Activated T-helper 1 cell treated with anti-CD3 and anti-CD28 coated beads, Interleukin-2, amount 50 U/mL, for 16 hours (primary cell): Measurements from ENCODE around the gene KLHL29.

Experiments
- DNase-seq, 2 donors: peaks; one replicate each; pipeline ENCODE4 v3.0.0-alpha.2; 2020; ENCODE audit warnings: low read depth in 1 of 2, low spot score in 1 of 2

KLHL29 gene

DNA sequence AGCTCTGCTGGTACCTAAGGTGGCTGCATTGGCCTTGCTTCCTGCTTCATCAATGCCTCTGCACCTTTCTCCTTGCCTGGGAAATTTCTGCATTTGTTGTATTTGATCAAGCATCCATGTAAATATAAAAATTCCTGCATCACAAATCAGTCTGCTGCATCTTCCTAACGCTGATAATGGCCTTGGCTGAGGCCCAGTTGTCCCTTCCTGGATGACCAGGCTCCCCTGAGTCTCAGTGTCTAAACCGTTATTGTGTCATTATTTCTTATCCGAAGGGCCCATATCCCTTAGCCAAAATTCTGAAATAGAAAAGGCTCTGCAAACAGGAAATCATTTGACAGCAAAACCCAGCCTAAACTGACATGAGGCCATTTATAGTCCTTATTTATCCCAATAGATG is 62.4 kb downstream of the KLHL29 start:
- DNase-seq: no peak

DNA sequence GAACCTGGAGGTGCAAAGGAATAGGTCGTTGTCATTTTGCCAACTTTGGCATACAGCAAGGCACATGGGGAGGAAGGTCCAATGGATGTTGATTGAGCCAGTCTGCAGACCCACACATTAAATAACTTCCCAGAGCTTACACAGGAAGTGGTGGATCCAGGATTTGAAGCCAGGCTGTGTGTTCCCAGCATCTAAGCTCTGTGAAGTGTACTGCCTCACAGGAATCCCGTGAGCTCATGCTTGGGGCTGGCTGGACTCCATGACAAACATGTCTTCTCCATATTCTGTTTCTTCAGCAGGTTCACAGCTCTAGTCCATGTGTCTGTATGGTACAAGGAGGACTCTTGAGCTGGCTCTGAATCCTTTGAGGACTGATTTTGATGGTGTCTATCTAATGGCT is 63.9 kb downstream of the KLHL29 start:
- DNase-seq: no peak

DNA sequence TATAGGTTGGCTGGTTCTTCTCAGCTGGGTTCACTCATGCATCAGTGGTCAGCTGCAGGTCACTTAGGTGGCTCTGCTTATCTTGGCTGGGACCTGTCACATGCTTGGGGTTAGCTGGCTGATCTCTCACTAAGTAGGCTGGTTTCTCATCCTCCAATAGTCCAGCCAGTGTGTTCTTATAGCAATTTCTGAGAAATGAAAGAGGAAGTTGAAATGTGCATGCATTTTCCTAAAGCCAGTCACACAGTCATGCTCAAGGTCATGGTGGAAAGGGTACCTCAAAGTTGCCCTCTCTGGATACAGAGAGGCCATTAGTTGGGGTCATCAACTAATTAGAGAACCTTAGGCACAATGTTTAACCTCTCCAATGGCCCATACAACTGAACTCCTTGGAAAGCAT is 64.4 kb downstream of the KLHL29 start:
- DNase-seq: no peak

DNA sequence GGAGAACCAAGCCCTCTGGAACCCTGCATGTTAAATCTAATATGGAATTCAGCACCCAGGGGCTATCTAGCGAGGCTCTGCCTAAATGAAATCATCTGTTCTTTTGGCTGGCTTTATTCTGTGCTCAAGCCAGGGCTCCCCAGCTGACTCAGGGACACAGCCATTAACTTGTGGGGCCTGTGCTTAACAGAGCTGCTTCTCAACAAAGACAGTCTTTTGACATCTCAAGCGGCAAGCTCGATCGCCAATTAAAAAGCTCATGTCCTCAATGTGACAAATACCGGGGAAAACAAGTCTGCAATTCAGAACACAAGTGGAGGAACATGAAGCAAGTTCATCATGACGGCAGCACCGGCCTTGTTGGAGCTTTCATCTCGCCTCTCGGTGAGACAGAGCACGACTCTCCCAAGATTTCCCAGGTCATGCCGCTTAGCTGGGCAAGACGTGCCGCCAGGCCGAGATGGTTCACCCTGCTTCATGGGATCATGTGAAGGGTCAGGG is 64.9 kb downstream of the KLHL29 start:
- DNase-seq: no peak

DNA sequence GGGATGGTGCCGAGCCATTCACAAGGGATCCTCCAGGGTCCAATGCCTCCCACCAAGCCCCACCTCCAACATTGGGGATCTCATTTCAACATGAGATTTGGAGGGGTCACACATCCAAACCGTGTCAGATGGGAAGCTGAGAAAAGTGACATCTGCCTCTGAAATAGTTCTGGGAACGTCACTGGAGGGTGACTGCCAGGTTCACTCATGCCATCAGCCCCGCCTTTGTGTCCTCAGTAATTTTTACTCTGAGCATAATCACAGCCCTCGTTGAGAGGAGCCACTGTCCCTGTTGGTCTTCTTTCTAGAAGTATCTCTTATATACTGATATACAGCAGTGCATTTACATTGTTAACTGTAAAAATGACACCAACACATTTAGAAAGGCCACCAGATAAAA is 67.4 kb downstream of the KLHL29 start:
- no peak for DNase-seq

DNA sequence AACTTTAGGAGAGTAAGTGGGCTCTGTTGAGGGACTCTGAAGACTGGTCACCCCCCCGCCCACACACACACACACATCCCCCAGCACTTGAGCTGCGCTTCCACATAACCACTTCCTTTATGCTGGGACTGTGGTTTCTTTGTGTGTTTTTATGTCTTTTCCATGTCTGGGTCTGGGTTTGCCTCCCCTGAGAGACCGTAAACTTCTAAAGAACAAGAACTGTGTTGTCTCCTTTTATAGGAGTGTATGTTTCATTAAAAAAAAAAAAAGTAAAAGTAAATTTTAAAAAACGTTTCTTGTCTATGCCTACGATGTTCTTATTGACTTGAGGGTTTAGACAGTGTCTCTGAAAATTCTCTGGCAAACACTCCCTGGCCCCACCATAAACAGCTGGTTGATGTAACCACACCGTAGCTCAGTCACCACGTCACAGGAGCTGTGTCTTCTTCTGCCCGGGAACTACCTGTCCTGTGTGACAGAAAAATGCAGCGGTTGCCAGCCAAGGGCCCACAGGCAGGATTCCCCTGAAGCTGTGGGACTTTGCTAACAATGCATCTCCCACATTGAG is 68.0 kb downstream of the KLHL29 start:
- no peak for DNase-seq

DNA sequence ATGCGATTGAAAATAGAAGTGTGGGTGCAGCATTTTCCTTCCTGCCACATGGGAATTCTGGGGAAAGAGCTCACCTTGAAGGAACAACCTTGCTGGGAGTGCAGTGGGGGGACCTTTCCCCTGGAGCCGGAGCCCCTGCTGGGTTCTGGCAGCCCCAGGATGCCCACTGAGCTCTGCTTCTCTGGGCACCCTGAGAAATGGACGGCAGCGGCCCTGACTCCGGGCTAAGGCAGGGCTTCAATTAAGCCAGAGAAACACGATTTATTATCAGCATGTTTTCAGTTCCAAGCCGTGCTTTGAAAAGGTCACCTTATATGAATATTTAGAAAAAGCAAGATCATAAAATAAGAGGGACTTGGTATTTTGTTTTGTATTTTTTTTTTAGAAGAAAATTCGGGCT is 68.5 kb downstream of the KLHL29 start:
- no peak for DNase-seq

DNA sequence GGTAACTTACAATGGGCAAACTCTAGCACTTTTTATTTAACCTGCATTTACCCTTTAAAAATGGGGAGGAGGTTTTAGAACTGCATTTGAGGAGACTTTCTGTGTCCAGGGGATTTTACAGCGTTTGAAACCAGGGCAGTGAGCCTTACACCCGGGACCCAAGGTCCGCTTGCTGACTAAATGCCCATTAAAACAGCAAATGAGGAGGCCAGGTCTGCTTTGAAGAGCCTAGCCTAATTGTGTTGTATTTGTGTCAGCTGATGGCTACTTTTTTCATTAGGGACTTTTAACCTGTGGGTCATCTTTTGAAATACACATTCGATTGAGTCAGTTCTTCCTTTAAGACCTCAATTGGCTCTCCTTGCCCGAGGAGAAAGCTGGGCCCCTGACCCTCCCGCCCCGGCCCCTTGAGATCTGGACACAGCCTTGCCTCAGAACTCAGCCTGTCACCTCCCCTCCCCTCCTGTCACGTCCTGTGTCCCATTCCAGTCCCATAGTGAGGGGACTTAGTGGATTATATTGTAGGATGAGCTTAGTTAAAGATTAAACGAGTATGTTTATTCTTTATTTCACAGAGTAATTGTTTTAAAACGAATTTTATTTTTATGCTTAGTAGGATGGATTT is 69.0 kb downstream of the KLHL29 start:
- no peak for DNase-seq

DNA sequence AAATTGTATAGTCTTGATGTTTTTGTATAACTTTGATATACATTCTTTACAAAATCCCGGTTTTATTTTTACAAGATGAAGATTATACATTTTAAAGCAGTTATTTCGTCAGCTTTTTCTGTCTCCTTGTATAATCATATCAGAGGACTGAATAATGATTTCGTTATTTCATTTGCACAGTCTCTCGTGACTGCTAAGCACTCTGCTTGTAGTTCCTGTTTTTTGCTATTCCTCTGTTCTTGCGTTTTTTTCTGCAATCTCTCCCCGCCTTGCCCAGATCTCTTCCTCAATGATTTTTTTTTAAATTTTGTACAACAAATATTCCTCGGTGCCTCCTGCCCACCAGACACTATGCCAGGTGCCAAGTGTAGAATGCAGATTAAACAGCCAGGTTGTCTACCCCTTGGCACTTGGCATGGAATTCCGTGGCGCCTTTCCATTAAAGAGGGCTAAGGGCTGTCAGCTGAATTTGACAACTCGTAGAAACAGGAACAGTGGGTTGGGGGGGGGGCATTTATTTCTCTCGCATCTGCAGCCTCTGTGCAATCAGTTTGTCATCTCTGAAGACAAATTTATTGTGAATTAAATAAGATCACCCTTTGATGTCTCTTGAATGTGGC is 69.6 kb downstream of the KLHL29 start:
- no peak for DNase-seq

DNA sequence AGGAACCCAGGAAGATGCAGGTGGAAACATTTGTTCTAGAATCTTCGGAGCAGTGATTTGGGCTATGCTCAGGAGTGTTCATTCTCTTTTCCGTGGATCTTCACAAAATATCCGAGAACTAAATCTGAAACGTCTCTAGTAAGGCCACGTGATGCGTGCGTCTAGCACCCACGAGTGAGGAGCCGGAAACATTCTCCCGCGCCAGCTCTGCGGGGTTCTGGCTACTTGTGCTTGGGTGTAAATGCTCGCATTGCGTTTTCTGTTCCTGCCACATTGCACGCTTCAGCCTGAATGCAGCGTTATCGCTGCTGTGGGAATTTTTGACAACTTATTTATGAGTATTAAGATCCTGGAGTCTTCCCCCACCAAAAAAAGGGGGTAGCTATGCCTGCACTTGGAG is 71.4 kb downstream of the KLHL29 start:
- no peak for DNase-seq

DNA sequence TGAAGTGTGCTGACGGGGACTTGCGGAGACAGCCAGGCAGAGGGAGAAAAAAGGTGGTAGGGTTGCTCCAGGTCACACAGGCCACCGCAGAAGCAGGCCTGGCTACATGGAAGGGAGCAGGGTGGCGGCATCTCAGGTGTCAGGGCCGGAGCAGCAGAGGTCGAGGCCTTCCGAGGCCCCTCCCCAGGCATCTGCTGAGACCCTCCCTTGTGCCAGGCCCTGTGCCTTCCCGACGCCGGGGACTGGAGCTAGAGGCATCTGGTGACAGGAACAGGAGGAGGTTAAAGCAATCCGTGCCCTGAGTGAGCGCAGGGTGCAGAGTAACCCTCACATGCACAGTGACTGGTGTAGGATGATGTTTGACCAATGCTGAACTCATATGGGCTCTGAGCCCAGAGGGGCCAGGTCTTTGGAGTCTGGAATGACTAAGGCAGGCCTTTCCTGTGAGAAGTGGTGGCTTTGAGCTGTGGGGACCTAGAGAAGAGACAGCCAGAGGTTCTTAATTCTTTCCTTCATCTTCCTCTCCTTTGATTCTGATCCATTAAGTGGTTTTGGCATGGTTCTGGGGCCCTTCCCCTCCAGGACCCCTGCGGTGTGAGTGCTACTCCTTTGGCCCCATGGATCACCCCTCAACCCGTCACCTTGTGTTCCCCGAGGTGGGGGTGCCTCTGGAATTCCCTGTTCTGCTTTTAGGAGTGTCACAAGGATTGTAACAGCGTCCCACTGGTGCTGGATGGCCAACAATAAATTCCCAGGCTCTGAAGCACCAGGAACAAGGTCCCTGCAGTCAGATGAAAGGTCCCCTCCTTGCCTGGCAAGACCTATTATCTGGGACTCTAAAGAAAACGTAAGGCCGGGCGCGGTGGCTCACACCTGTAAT is 72.1 kb downstream of the KLHL29 start:
- DNase-seq: no peak

DNA sequence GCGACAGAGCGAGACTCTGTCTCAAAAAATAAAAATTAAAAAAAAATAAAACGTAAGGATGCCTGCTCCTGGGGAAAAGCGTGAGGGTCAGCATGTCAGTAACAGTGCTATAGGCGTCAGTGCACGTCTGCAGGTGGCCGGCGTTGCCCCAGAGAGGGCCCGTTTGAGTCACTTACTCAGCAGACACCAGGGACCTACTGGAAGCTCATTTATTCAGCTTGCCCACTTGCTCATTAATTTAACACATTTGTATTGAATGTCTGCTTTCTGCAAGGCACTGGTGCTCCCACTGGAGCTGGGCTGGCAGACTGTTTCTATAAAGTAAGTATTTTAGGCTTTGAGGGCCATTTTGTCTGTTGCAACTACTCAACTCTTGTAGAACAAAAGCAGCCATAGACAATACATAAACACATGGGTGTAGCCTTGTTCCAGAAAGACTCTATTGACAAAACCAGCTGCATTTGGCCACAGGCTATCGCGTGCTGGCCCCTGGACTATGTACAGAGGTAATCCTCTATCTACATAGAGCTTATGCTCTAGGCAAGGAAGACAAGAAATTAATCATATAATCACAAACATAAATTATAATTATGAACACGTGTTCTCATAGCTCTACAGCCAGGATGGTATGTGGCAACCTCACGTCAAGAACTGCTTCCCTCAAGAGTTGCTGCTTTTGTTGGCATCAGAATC is 73.2 kb downstream of the KLHL29 start:
- no peak for DNase-seq

DNA sequence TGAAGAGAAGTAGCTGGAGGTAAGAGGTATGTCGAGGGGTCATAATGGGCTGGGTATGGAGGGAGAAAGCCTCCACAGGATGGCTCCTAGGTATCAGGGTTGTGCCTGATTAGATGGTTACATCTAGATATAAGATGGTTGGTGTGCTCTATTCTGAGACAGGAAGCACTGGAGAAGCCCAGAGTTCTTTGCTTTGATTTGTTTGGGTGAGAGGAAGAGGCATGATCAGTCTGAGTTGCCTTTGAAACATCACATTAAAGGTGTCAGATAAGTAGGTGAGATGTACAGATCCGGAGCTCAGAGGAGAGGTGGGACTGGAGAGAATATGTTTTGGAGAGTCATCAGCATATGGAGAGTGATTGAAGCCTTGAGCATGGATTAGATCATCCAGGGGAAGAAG is 74.1 kb downstream of the KLHL29 start:
- no peak for DNase-seq

DNA sequence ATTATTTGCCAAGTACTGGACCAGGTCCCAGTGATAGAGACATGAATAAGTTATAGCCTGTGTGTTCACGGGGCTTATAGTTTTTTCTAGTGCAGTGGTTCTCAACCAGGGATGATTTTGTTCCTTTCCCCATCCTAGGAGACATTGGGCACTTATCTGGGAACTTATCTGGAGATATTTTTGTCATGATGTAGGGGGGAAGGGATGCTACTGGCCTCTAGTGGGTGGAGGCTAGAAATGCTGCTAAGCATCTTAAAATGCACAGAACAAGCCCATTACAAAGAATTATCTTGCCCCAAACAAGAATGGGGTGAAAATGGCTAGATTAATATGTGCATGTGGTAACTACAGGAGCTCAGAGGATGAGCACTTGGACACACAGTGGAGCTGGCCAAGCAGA is 75.2 kb downstream of the KLHL29 start:
- no peak for DNase-seq

DNA sequence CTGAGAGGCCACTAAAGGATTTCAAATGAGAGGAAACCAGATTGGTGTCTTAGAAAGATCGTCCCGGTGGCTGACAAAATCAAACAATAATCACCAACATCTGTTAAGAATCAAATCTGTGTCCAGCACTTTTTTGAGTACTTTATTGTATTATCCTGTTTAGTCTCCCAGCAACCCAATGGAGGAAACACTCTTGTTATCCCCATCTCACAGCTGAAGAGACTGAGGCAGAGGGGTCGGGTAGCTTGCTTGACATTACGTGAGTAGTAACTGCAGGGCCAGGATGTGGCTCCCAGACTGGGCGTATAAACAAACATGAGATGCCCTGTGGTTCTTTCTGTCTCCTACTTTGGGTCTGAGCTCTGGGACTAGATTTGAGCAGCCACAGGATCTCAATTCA is 76.0 kb downstream of the KLHL29 start:
- no peak for DNase-seq

DNA sequence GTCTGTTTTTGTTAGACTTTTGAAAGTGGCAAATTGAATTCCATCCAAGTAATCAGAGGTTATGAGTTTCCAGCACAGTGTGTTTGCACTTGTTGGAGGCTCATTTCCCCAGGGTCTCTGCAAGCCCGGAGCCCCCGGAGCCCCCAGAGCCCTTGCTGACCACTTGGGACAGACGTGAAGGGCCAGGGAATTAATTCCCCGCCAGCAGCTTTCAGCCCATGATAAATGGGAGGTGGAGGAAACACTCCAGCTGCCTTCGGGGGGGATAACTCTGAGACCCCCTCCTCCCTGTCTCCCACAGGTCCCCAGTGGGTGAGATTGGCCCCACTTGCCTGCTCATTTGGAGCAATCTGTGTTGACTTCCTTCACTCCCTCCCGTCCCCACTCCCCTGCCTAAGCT is 79.2 kb downstream of the KLHL29 start:
- DNase-seq: no peak

DNA sequence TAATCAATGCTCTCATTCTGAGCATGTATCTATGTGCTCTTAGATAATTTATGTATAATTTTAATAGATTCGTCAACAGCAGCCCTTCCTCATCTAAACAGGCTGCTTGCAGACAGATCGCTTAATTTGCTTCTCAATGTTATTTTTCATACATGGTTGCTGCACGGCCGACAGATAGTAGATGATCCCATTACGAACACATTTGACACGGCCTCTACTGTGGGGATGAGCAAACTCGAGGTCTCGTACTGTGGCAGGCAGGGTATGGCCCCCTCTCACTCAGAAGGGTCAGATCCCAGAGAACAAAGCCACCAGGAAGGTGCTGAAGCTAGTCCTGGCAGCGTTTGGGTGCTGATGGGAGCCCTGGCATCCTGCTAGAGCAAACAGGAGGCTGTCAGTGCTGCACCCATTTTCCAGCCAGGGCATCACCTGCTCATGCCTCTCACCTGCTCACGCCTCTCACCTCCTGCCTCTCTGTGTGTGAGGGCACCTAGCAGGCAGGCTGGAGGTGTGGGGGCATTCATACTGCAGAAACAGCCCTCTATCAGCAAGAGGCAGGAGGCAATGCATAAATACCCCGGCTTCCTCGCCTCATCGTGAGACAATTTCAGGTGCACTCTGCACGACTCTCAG is 80.0 kb downstream of the KLHL29 start:
- DNase-seq: no peak

DNA sequence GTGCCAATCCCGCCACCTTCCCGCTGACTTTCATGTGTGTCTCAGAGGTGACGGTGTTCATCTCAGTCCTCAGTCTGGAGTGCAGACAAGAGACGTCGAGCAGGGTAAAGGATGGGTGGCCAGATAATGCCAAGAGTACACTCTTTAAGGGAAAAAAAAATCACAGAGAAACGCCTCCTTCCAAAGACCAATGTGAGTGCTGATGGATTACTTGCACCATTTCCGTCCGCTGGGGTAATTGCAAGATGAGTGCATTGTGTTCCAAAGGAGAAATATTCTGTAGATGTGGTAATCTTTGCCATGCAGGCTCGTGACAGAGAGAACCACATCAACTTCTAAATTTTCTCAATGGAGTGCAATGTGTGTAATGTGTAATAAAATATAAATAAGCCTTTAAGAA is 81.0 kb downstream of the KLHL29 start:
- no peak for DNase-seq

DNA sequence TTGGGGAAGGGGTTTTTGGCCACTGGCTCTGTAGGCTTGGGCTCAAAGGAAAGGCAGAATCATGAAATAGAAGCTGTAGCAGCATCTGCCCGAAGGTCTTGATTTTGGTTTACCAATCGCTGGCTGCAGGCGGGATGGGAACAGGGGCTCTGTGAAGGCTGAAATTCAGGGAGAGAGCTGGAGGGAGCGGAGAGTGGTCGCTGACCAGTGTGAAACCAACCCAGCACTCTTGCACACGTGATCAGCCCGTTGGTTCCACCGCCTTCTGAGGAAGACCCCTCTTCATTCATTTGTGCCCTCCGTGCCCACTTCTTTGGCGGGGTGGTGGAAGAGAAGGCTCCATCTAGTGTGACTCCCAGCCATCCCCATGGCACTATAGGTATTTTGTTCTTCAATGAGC is 82.6 kb downstream of the KLHL29 start:
- no peak for DNase-seq

DNA sequence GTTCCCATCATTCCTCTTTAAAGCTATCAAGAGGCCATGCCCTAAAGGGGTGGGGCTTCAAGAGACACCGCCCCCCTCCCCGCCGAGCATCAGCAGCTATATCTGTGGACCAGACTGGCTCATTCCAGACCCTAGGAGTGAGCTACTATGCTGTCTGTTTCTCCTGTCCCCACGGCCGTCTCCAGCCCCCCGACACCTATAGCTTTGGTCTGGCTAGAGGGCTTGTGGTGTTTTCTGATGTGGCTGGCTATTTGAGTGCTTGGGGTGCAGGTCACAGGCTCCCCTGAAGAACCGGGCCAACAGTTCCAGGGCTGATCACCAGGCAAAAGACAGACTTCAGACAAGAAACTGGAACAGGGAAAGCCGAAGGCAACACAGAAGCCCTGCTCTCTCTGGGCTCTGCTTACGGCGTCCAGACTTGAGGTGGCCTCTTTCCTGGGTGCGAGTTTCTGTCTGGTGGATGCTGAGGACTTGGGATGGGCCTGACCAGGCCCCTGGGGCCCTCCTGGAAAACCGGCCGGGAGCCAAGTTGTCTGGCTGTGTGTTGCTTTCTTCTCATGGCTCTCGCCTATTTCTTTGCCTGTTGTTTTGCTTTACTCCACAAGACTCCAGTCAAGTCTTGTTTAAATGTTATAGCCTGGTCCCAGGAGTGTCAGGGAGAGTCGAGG is 83.6 kb downstream of the KLHL29 start:
- no peak for DNase-seq
